Nephron (organoid): ENCODE measurements around the gene COPZ1.

ENCODE experiments used
- H3K27ac Mint-ChIP-seq, 3 experiments: 2 replicates each; pipeline ENCODE4 v1.8.0; 2020; ENCODE audit warnings: mixed read lengths in 3 of 3, mild to moderate bottlenecking in 2 of 3, moderate library complexity in 1 of 3
- H3K27me3 Mint-ChIP-seq: 2 replicates; pipeline ENCODE4 v1.8.0; 2021; ENCODE audit warnings: low read depth, mild to moderate bottlenecking, moderate library complexity, mixed read lengths
- H3K36me3 Mint-ChIP-seq: 2 replicates; pipeline ENCODE4 v1.8.0; 2020; ENCODE audit warnings: low read depth, mixed read lengths
- H3K4me1 Mint-ChIP-seq: 2 replicates; pipeline ENCODE4 v1.8.0; 2020; ENCODE audit warnings: mixed read lengths
- H3K4me3 Mint-ChIP-seq, 3 experiments: 2 replicates each; pipeline ENCODE4 v1.8.0; 2020; ENCODE audit warnings: mild to moderate bottlenecking in 3 of 3, mixed read lengths in 3 of 3, moderate library complexity in 2 of 3
- H3K9me3 Mint-ChIP-seq: 2 replicates; pipeline ENCODE4 v1.8.0; 2020; ENCODE audit warnings: mixed read lengths
- TF ChIP-seq, protein P1 (sequence below), 3 experiments: fragments of 200-600 bp; sonication (generic); IDR thresholded peaks; one replicate each; pipeline ENCODE4 v1.5.0; 2021; ENCODE audit warnings: antibody characterized with exemption in 3 of 3; ENCODE audit not compliant: unreplicated experiment in 3 of 3

Gene COPZ1

DNA sequence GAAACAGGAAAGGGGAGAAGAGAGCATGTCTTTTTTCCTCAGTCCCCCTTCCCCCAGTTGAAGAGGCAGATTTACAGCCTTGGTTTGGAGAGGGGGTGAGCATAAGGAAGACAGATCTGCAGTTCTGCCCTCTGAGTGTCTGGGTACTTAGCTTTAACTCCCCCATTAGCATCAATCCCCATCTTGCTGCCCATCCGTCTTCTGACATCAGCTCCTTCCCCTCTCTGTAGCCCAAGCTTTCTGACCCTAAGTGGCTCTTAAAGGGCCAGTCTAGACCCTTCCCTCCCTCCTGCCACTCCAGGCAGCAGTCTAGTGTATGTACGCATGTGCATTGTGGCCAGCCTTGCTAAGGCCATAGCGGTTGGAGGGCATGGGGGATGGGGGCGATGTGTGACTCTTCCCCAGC, 32.0 kb downstream of the COPZ1 start:
- Mint-ChIP-seq H3K9me3 (no peaks in the 10 kb centered on the region), H3K4me1 (peaks cover 29% of the 10 kb centered on the region), H3K36me3 (no peaks in the 10 kb centered on the region), H3K27ac (no peak overlapping the region), H3K4me3 (peak overlapping the region; percentile 63 to 70 (median 64)), H3K27me3 (peaks cover 4% of the 10 kb centered on the region)
- TF ChIP-seq, protein P1, sequence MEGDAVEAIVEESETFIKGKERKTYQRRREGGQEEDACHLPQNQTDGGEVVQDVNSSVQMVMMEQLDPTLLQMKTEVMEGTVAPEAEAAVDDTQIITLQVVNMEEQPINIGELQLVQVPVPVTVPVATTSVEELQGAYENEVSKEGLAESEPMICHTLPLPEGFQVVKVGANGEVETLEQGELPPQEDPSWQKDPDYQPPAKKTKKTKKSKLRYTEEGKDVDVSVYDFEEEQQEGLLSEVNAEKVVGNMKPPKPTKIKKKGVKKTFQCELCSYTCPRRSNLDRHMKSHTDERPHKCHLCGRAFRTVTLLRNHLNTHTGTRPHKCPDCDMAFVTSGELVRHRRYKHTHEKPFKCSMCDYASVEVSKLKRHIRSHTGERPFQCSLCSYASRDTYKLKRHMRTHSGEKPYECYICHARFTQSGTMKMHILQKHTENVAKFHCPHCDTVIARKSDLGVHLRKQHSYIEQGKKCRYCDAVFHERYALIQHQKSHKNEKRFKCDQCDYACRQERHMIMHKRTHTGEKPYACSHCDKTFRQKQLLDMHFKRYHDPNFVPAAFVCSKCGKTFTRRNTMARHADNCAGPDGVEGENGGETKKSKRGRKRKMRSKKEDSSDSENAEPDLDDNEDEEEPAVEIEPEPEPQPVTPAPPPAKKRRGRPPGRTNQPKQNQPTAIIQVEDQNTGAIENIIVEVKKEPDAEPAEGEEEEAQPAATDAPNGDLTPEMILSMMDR (IDR thresholded peaks at IDR 0.05; ENCODE audit: unreplicated experiment in 3 of 3) = no peak

DNA sequence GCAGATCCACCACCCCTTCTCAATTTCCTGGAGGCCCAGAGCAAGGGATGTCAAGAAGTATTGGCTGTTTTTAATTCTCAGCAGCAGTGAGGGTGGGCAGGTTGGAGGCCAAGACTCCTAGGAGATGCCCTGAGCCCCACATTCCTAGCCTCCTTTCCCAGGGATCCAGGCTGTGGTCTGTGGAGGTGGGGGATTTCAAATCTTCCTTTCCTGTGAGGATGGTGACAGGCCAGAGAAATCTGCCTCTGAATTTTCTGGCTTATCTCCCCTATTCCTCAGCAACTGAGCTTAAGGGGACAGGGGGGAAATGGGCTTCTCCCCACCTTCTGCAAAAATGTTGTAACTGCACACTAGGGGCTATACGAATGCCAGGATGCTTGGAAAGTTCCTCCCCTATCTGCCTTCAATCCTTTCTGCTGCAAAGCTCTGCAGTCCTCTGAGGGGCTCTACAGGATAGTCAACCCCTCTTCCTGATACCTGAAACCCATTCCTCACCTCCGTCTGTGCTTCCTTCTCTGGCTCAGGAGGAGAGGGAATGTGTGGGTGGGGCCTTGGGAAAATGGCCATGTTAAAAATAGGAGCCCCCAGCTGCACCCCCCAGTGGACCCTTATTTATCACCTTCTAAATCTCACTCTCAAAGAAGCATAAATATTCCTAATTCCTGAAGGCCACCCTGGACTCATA, 32.7 kb downstream of the COPZ1 start:
- Mint-ChIP-seq H3K36me3 (no peaks in the 10 kb centered on the region), H3K27me3 (peaks cover 4% of the 10 kb centered on the region), H3K4me3 (peak overlapping the region; percentile 63 to 70 (median 64)), H3K9me3 (no peaks in the 10 kb centered on the region), H3K27ac (no peak overlapping the region), H3K4me1 (peaks cover 22% of the 10 kb centered on the region)
- TF ChIP-seq, protein P1 (IDR thresholded peaks at IDR 0.05; ENCODE audit: unreplicated experiment in 3 of 3) = no peak

DNA sequence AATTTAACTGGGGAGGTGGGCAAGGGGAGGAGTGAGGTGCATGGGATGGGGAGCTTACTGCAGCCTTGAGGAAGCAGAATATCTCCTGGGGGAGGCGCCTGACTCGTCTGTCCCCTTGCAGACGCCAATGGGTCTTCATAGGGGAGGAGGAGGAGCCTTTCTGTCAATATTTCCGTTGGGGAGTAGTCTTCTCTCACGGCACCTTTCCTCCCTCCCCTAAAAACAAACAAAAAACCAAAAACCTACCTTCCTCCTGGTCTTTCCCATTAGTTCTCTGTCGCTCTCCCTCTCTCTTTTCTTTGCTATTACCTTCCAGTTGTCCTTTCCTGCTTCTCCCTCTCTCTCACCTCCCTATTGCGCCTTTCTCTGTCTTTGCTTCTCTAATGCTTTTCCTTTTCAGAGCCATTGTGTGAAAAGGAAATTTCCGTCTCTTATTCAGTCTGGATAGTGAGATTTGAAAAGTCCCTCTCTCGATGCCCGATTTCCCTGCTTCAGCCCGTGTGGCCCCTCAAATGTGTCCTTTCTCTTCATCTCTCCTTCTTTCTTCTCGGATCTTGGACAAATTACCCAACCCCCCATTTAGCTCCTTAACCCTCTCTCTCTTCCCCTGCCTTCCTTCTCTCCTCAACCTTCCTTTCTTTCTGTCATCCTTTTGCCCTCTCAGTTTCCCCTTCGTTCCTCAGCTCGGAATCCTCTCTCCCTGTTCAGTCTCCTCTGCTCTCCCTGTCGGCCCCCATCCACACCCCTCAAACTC, 33.4 kb downstream of the COPZ1 start:
- Mint-ChIP-seq H3K4me3 (no peak overlapping the region), H3K27me3 (peaks cover 4% of the 10 kb centered on the region), H3K36me3 (no peaks in the 10 kb centered on the region), H3K4me1 (peaks cover 15% of the 10 kb centered on the region), H3K27ac (no peak overlapping the region), H3K9me3 (no peaks in the 10 kb centered on the region)
- TF ChIP-seq, protein P1 (IDR thresholded peaks at IDR 0.05; ENCODE audit: unreplicated experiment in 3 of 3) = no peak

DNA sequence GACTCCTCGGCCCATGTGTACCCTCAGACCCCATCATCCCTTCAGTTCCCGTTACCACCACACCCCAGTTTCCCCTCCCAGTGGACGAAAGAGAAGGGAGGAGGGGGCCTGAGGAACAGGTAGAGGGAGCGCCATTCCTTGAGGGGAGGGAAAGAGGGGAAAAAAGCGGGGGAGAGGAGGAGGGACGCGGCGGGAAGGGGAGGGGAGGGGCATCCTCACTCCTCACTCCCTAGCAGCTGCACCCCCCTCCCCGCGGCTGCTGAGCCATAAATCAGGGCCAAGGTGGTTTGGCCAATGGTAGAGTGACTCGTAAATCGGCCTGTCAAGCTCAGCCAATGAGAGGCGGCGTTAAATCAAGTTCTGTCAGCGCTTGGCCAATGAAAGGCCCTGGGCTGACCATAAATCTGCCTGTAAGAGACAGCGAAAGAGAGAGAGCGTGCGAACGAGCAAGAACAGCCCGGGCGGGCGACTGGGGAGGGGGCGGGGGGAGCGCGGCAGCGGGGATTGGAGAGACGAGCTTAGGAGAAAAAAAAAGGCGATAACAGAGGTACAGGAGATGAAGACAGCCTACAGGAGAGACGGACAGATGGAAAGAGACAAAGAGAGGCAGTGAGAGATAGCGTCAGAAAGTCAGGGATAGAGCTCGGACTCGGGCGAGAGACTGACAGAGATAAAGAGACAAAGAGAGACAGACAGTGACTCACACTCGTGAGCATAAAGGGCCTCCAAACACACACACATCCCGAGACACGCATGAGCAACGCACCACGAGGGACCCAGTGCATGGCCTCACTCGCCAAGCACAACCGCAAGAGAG, 34.2 kb downstream of the COPZ1 start:
- Mint-ChIP-seq H3K27ac (no peak overlapping the region), H3K27me3 (peaks cover 4% of the 10 kb centered on the region), H3K4me3 (no peak overlapping the region), H3K36me3 (no peaks in the 10 kb centered on the region), H3K9me3 (no peaks in the 10 kb centered on the region), H3K4me1 (peaks cover 9% of the 10 kb centered on the region)
- TF ChIP-seq, protein P1 (IDR thresholded peaks at IDR 0.05; ENCODE audit: unreplicated experiment in 3 of 3) = no peak

DNA sequence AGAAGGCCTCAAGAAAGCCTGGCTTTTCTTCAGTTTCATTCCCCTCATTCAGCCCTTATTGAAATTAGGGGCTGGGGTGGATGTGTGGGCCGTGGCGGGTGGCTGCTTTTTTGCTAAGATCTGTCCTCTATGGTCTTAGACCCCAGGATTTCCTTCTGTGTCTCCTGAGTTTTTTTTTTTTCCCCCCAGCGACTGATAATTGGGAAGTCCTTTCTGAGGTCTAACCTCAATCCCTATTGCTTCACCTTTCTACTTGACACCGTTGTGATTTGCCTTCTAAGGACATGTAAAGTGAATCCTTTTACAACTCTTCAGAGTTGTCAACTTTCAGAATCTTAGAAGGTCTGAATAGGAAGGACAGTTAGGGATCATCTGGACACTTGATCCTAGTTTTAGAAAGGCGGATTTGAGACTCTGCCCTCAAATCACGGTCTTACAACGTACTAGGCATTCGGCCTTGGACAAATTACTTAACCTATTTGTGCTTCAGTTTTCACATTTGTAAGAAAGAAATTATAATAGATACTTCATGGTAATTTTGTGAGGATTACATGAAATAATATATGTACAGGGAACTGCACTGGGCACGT, 34.9 kb downstream of the COPZ1 start:
- Mint-ChIP-seq H3K36me3 (no peaks in the 10 kb centered on the region), H3K4me1 (peaks cover 9% of the 10 kb centered on the region), H3K27ac (no peak overlapping the region), H3K27me3 (peaks cover 1% of the 10 kb centered on the region), H3K4me3 (no peak overlapping the region), H3K9me3 (no peaks in the 10 kb centered on the region)
- TF ChIP-seq, protein P1 (IDR thresholded peaks at IDR 0.05; ENCODE audit: unreplicated experiment in 3 of 3) = no peak
